Myocyte (in vitro differentiated cells): ENCODE measurements around the gene UPF1. TPM values are rescaled to one million over a fixed set of nuclear protein-coding genes. Genes with fewer than 3 reads are reported as not detected.

Experiments
- DNase-seq: peaks from one replicate; pipeline ENCODE4 v3.0.0-alpha.2; 2012; ENCODE audit warnings: low read depth
- total RNA-seq: library from RNA; depleted of rRNA; stranded (reverse); fragments of >200 nt; gene quantifications from 2 replicates; pipeline ENCODE4 v1.2.3, GENCODE V29; 2014

Gene UPF1
- total RNA-seq, 1 donor from 2014 or later: 47.4 TPM

- DNase-seq: no peak
Measured at GRCh38 chr19:18834644-18834984, 2.9 kb downstream of the UPF1 start.

- DNase-seq: peak; percentile 44
Measured at GRCh38 chr19:18839465-18840287, 7.9 kb downstream of the UPF1 start.

- DNase-seq: no peak
Measured at GRCh38 chr19:18840288-18841267, 8.8 kb downstream of the UPF1 start.

GRCh38 chr19:18841400-18841799 lies 9.6 kb downstream of the UPF1 start:
- DNase-seq: no peak

- no peak for DNase-seq
Measured at GRCh38 chr19:18842166-18842565, 10.4 kb downstream of the UPF1 start.

- no peak for DNase-seq
Measured at GRCh38 chr19:18843960-18844359, 12.2 kb downstream of the UPF1 start.

GRCh38 chr19:18844806-18845329 lies 13.1 kb downstream of the UPF1 start:
- no peak for DNase-seq

- DNase-seq: no peak
Measured at GRCh38 chr19:18845961-18846360, 14.2 kb downstream of the UPF1 start.

- peak; percentile 78 for DNase-seq
Measured at GRCh38 chr19:18846862-18847548, 15.2 kb downstream of the UPF1 start.

- DNase-seq: no peak
Measured at GRCh38 chr19:18847549-18848463, 16.0 kb downstream of the UPF1 start.

- no peak for DNase-seq
Measured at GRCh38 chr19:18848878-18849661, 17.3 kb downstream of the UPF1 start.

- no peak for DNase-seq
Measured at GRCh38 chr19:18849838-18850400, 18.2 kb downstream of the UPF1 start.

- no peak for DNase-seq
Measured at GRCh38 chr19:18850471-18851375, 19.0 kb downstream of the UPF1 start.

- DNase-seq: peak; percentile 37
Measured at GRCh38 chr19:18851673-18852325, 20.0 kb downstream of the UPF1 start.

GRCh38 chr19:18852648-18853047 lies 20.9 kb downstream of the UPF1 start:
- DNase-seq: peak; percentile 74

- peak; percentile 88 for DNase-seq
Measured at GRCh38 chr19:18853755-18854427, 22.1 kb downstream of the UPF1 start.

- no peak for DNase-seq
Measured at GRCh38 chr19:18854982-18855381, 23.2 kb downstream of the UPF1 start.
